CD4-positive, alpha-beta T cell treated with Interleukin-12 subunit alpha and Interleukin-12 subunit beta, for 1 hour (primary cell): ENCODE data around the gene SHISA4.

Experiments
- DNase-seq: peaks from one replicate; pipeline ENCODE4 v3.0.0-alpha.2; 2020

The SHISA4 gene

GRCh38 chr1:201882665-201883132 lies 6.0 kb upstream of the SHISA4 start:
- DNase-seq, result peak; percentile 21

- no peak for DNase-seq
Observed at GRCh38 chr1:201883266-201883665, 5.4 kb upstream of the SHISA4 start.

GRCh38 chr1:201883786-201884185 lies 4.9 kb upstream of the SHISA4 start:
- DNase-seq, result peak; percentile 10

- no peak for DNase-seq
Observed at GRCh38 chr1:201884425-201884824, 4.3 kb upstream of the SHISA4 start.

GRCh38 chr1:201885531-201886075 lies 3.1 kb upstream of the SHISA4 start:
- no peak for DNase-seq

- no peak for DNase-seq
Observed at GRCh38 chr1:201886103-201886885, 2.4 kb upstream of the SHISA4 start.

- no peak for DNase-seq
Observed at GRCh38 chr1:201887116-201887866, 1.4 kb upstream of the SHISA4 start.

GRCh38 chr1:201889090-201889968 lies 631 bp downstream of the SHISA4 start:
- no peak for DNase-seq

- DNase-seq, result no peak
Observed at GRCh38 chr1:201890223-201890622, 1.5 kb downstream of the SHISA4 start.

GRCh38 chr1:201890806-201891450 lies 2.2 kb downstream of the SHISA4 start:
- no peak for DNase-seq

GRCh38 chr1:201891451-201892045 lies 2.9 kb downstream of the SHISA4 start:
- DNase-seq, result no peak

GRCh38 chr1:201892211-201892610 lies 3.5 kb downstream of the SHISA4 start:
- no peak for DNase-seq

GRCh38 chr1:201893431-201893830 lies 4.7 kb downstream of the SHISA4 start:
- no peak for DNase-seq

GRCh38 chr1:201894343-201895119 lies 5.8 kb downstream of the SHISA4 start:
- no peak for DNase-seq

- no peak for DNase-seq
Observed at GRCh38 chr1:201895120-201895665, 6.5 kb downstream of the SHISA4 start.

- peak; percentile 82 for DNase-seq
Observed at GRCh38 chr1:201895913-201896807, 7.5 kb downstream of the SHISA4 start.

- DNase-seq, result no peak
Observed at GRCh38 chr1:201896951-201897391, 8.3 kb downstream of the SHISA4 start.

- DNase-seq, result no peak
Observed at GRCh38 chr1:201898240-201898894, 9.7 kb downstream of the SHISA4 start.

GRCh38 chr1:201898992-201899391 lies 10.3 kb downstream of the SHISA4 start:
- DNase-seq, result no peak
